SKM-1 (cell line): ENCODE measurements around the gene NAB2.

Experiments
- DNase-seq: peaks from one replicate; lab custom pipeline; 2025; ENCODE audit not compliant: unreplicated experiment; lab: John Stamatoyannopoulos, UW

Gene NAB2

DNA sequence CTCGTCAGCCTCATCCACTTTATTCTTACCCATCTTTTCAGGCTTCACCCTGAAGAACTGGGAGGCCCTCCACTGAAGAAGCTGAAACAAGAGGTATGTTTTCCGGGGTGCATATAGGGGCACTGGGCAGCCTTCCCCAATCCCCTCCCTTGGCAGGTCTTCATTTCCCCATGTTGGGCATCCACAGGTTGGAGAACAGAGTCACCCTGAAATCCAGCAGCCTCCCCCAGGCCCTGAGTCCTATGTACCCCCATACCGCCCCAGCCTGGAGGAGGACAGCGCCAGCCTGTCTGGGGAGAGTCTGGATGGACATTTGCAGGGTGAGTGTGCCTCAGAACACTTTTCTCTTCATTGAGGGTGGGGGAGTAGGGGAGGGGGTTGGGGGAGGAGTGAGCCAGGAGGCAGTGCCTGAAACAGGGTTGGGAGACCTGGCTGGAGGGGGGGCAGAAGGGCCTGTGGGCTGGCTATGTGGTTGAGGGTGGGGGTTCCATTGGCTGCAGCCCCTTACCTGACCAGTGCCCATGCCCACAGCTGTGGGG, 4.0 kb downstream of the NAB2 start:
- no peak for DNase-seq

DNA sequence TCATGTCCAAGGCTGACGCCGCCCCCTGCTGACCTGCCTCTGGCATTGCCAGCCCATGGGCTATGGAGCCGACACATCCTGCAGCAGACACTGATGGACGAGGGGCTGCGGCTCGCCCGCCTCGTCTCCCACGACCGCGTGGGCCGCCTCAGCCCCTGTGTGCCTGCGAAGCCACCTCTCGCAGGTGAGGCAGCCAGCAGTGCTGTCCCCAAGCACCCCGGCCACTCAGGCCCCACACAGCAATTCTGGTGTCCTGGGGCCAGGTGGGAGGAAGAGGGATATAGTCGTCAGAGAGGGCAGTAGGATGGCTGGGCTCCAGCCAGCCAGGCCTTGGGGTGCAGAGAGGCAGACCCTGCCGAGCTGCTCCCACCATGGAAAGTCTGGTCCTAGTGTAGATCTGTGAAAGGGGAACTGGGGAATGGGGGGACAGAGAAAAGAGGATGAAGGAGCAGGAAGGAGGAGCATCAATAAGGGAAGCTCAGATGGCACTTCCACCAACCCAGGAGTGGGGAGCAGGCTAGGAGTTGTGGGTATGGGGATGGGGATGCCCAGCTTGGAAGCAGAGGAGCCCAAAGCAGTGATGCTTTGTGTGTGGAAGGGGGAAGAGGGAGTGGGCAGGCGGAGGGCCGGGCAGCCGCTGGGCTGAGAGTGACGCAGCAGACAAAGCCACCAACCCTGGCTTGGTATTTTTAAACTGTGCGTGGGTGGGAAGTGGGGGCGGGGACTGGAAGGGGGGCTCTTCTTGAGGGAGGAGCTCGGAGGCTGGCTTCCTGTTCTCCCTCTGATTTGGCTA, 4.7 kb downstream of the NAB2 start:
- no peak for DNase-seq

DNA sequence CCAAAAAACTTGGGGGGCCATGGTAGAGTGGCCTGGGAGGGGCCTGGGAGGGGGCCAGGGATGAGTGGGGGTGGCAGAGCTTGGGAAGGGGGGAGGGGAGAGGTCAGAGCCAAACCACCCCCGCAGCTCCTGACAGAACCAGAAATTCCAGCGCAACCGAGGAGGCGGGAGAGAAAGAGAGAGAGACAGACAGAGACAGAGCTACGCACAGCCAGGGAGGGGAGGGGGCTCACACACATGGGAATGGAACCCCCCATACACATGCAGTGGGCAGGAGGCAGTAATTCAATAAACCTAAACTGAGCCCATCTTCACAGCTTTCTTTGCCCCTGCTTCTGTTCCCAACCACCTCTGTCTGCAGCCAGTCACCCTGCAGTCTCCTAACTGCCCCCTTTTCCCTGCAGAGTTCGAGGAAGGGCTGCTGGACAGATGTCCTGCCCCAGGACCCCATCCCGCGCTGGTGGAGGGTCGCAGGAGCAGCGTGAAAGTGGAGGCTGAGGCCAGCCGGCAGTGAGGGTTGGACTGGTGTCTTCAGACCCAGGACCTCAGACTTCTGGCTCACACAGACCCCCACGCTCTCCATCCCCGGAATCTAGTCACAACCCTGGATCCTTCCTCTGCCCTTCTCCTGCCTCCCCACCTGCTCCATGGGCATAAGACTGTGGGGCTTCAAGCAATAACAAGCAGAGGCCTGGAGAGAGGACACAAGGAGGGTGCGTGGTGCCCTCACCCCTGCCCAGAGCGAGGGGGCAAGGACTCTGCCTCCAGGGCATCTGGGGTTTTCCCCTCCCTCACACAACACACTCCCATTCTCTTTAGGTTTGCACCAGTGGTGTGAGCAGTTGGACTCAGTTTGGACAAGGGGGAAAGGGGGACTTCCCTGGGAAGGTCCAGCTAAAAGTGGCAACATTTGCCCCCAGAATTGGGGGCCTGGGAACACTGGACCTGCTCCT, 5.6 kb downstream of the NAB2 start:
- DNase-seq, result no peak

DNA sequence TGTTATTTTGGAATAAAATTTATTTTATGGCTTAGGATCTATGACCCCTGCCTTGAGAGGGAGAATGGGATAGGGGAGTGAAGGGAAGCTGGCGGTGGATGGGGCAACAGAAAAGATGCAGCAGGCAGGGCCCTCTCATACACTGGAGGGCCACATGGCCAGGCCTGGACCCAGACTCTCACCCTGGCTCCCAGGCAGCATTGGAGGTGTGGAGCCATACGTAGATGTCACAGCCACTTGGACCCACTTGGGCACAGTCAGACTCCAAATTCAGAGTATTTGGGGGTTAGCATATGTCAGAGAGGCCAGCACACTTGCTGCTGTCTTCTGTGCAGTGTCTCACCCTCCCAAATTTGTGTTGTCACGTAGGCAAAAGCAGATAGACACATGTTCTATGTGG, 6.5 kb downstream of the NAB2 start:
- DNase-seq, result no peak

DNA sequence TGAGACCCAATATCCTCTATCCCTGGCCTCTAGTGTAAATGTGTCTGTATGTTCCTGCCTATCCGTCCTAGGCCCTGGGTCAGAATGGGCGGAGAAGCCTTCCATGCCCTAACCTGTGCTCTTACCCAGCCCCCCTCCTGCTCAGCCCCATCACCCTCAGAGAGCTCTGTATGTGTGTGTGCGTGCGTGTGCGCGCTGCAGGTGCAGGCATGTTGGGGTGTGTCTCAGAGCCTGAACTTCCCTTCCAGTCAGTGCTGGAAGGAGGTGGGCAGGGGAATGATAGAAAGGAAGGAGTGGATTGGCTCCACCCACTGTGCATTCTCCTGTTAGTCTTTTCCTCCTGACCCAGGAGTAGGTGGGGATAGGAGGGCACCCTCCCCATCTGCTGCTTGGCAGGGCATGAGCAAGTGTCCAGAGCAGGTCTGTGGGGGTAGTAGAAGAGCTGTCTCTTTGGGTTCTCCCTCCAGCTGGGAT, 7.2 kb downstream of the NAB2 start:
- DNase-seq, result no peak

DNA sequence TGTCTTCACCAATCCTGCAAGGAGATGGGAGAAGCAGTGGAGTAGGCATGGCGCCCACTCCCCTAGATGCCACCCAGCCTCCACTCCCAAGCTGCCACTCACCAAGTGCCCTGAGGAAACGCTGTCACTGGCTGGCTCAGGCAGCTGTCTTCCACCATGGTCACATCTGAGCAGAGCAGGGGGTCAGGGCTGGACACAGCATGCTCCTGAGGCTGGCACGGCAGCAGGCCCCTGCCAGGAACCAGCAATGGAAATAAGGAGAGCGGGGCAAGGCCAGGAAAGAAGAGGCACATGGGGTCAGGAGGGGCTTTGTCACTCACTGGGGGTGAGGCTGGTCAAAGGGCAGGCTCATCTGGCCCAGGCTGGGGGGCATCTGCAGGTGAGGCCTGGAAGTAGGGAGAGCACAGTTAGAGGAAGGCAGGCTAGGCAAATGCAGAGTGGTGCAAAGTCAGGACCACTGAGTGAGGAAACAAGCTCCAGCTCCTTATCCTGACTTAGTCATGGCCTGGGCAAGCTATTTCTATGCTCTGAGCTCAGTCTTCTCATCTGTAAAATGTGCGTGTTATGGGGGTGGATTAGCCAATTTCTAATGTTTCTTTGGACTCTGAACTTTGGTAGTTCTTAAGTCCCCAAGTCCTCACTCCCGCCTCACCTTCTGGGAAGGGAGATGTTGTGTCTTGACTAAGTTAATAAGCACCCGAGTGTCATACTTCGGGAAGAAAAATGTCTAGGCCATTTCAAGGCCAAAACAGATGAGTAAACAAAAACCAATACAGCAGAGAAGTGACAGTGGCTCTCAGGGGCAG, 8.0 kb downstream of the NAB2 start:
- DNase-seq, result no peak

DNA sequence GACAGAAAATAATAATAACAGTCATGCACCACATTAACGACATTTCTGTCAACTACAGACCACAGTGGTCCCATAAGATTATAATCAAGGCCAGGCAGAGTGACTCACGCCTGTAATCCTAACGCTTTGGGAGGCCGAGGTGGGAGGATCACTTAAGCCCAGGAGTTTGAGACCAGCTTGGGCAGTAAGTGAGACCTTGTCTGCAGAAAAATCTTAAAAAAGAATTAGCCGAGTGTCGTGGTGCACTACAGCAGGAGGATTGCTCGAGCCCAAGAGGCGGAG, 8.6 kb downstream of the NAB2 start:
- no peak for DNase-seq

DNA sequence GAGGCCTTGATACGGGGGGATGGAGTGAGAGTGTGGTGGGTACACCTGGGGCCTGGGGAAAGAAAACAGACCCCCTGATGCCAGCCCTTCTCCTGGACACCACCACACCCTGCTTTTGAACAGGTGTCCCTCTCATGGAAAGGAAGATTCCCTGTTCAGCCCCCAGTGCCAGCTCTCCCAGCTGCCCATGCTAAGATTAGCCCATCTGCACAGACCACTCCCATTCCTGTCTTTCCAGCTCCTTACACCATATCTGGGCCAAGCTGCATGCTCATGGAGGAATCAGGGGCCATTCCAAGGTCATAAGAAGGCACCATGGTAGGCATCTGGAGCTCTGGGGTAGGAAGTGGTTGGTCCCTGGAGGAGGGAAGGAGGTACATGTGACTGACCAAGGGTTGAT, 9.6 kb downstream of the NAB2 start:
- DNase-seq, result no peak

DNA sequence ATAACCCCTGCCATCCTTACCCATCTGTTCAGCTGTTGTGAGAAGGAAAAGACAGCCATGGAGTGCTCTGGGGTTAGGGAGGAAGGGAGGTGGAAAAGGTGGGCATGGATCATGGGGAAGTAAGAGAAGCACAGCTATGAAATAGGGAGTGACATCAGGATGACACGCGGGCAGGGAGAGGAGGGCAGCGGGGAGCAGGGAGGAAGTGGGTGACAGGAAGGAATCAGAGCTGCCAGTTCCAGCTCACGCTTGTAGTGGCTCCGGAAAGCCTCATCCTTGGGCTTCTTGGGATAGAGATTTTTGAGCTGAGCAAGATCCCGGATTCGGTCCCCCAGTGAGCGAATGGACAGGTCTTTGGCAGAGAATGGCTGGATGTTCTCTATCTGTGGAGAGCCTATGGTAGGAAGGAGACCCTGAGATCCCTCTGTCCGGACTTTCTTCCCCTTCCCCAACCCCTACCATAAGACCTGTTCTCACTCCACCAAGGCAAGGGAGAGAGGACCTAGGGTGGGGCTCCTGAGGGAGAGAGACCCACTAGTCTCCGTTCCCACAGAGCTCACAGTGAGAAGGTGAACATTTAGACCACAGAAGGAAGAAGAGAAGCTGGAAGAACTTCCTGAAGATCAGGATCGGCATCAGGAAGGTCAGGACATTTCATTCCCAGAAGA, 10.3 kb downstream of the NAB2 start:
- no peak for DNase-seq

DNA sequence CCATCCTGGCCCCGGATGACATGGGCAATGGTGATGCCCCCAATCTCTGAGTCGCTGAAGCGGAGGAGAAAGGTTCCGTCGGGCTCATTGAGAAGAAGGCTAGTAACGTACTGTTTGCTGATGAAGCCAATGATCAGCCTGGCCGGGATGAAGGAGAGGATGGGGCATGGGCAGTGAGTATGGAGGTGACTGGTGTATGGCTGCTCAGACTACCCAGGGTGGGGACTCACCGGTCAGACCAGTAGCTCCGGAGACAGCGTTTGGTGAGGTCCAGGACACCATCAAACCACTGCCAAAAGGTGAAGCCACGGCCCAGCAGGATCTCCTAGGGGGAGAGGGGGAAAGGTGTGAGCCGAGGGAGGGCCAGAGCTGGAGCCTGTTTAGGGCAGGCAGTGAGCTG, 10.9 kb downstream of the NAB2 start:
- DNase-seq, result no peak

DNA sequence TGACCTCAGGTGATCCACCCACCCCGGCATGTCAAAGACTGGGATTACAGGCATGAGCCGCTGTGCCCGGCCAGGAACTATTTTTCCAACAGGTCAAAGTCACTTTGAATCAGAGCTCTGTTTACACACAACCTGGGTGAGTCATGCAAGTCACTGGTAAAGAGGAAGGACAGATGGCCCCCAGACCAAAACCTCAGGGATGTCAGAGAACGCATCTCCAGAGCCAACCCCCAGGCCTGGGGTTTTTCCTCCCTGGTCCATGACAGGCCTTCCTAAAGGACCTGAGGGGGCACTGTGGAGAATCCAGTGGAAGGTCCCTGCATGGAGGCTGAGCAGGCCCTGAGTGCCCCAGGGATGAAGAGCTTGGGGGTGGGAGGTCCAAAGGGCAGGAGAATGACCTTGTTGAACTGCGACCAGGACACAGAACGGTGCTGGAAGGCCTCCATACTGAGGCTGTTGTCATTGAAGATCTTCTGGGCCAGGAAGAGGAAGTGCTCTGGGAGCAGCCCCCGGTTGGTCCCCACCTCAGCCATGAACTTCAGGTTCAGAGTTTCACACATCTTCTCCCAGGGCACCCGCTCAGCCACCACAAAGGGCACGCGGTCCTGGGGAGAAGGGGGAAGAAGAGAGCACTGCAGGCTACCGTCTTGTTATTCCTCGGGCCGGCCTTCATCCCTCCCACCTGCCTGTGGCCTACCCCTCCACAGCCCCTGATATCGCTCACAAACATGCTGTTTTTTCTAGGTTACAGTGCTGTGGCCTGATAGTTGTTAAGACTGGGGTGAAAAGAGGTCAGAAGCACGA, 13.2 kb downstream of the NAB2 start:
- no peak for DNase-seq

DNA sequence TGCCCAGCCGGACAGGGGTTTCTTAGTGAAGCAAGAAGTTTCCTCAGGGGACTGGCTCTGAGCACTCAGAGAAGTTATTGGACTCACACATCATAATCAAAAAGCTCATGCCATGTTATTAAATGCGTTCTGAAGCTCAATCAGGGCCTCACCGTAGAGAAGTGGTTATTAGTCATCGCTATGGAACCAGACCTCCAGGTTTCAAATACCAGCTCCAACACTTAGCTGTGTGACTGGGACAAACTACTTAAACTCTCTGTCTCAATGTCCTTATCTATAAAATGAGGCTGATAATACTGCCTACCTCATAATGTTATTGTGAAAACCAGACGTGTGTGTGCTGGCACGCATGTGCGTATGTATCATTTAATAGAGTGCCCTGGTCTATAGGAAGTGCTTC, 14.9 kb downstream of the NAB2 start:
- no peak for DNase-seq

DNA sequence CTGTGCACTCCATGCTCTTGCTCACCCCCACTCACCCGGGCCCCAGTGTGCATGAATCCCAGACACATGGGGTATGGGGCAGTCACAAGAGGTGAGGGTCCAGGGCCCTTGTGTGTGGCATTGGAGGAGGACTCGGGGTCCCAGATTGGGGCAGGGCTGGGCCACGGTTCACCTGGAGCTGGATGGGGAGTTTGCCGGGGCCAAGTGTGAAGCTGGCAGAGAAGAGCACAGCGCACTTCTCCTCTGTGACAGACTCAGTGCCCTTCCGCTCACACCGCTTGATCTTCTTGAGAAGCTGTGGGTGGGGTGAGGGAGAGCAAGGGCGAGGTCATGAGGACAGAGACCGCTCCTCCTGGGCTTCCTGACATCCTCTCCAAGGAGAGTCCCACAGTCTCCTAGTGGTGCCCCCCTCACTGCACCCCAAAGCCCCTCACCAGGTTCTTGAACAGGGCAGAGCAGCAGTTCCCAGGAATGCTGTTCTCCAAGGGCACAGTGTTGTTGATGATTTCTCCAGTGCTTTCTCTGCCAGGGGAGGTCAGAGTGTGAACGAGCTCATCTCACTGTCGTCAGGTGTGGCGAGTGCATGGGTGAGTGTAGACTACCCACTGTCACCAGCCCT, 15.5 kb downstream of the NAB2 start:
- no peak for DNase-seq

DNA sequence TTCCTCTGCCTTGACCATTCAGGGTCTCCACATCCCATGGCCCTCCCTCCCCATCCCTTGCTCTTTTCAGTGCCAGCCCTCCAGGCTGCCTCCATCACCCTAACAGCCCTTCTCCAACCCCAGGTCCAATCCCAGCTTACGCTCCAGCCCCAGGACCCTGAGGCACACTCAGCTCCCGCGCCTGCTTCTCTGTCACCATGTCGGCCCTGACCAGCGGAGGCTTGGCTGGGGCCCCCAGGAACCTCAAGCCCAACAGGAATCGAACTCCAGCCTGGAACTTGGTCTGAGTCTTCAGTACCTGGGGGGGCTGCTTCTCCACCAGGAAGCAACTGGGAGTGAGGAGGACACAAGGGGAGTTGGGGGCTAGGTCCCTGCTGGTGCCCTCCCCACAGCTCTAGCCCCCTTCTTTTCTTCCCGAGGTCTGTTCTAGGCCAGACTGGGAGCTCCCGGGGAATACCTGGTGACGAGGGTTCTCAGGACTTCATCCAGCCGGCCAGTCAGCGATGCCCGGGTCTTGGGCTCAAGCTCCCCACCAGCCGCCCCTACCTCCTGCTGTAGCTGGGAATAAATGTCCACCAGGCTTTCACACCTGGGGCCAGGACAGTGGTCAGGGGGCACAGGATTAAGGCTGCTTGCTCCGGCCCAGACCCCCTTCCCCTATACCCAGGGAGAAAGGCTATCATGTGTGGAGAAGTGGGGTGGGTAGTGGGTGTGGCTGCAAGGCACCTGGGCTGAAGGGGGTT, 16.3 kb downstream of the NAB2 start:
- no peak for DNase-seq

DNA sequence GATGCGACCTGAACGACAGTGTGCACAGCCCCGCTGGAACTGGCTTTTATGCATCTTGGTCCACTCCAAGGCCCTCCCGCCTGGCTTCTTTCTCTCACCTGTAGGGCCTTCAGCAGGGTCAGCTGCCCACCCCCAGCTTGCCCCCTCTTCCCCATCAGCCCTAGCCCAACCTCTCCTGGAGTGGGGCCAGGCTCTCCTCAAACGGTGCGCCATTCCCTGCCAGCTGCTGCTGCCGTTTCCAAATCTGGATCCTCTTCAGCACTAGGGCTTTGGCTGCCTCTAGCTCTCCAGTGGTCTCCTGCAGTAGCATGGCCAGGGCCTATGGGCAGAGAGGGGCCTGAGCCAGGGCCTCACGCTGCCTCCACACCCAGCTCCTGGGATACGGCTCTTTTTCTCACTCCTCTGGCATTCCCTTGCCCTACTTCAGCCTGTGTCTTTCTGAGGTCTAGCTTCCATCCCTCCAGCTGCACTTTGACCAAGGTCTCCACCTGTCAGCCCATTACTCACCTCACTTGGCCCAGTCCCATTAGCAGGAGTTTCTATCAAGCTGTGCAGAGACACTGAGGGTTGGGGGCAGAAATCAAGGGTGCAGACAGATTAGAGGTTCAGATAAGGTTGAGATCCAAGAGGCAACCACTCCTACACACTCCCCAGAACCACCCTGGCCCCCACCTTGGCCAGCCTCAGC, 17.3 kb downstream of the NAB2 start:
- DNase-seq, result no peak

DNA sequence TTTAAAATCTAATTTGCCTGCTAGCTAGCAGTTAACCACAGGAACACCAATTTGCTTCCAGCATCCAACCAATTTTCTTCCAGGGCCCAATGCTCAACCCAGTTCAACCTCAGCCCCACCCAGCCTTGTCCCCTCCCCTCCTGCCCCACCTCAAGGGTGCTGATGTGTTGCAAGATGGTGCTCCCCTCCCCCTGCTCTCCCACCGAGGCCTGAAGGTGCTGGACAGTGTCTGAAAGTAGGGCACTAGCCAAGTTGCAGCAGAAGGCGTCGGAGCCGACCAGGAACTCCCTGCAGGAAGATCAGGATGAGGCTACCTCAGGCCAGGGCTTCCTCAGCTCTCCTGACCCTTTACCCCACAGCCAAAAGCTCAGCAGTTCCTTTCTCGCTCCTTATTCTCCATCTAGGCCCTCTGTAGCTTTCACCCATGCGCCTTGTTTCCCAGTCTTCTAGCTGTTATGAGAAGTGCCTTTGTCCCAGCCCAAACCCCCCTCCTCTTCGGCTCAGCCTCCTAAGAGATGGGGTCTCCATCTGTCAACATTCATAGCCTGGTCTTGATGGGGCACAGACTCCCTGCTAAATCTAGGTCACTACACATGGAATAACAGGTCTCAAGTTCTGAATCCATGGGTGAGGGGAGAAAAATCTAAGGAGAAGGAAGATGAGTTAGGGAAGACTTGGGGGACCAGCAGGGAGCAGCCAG, 18.7 kb downstream of the NAB2 start:
- DNase-seq, result no peak
